ENCODE results near the gene NOL6.
"Not testable (repeated sequence)": the region's sequence is repeated elsewhere in the genome, so short reads cannot be mapped to it uniquely, and the experiment has no call there.

- not testable (repeated sequence) for TF ChIP-seq CEBPB (IDR thresholded peaks at IDR 0.05; ENCODE audit: low read depth); CTCF (IDR thresholded peaks at IDR 0.05 in 2 of 3, conservative IDR thresholded peaks at IDR 0.05 in 1 of 3; ENCODE audit: borderline replicate concordance in 1 of 3, insufficient read depth in 1 of 3, low read depth in 2 of 3, low read length in 2 of 3); ZBTB33 (IDR thresholded peaks at IDR 0.05; ENCODE audit: extremely low read depth, insufficient replicate concordance, low read length); EZH2 (IDR thresholded peaks at IDR 0.05); POLR2A (IDR thresholded peaks at IDR 0.05; ENCODE audit: borderline replicate concordance, extremely low read depth, insufficient read depth, insufficient read length); EZH2phosphoT487 (IDR thresholded peaks at IDR 0.05; ENCODE audit: borderline replicate concordance); POLR2AphosphoS5 (IDR thresholded peaks at IDR 0.05; ENCODE audit: low read depth, low read length); YY1 (IDR thresholded peaks at IDR 0.05; ENCODE audit: extremely low read depth, insufficient replicate concordance, low read depth, low read length); CBX3 (IDR thresholded peaks at IDR 0.05; ENCODE audit: low read depth); EGR1 (IDR thresholded peaks at IDR 0.05; ENCODE audit: low read depth)
- TF ChIP-seq, protein P1, sequence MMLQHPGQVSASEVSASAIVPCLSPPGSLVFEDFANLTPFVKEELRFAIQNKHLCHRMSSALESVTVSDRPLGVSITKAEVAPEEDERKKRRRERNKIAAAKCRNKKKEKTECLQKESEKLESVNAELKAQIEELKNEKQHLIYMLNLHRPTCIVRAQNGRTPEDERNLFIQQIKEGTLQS (IDR thresholded peaks at IDR 0.05) = not testable (repeated sequence)
These were observed 49.2 kb downstream of the NOL6 start for GRCh38 chr9:33424492-33424891.

Data from HCT116 (cell line).